Liver (tissue), 9 donors: ENCODE measurements around the gene MFRP. TPM values are rescaled to one million over a fixed set of nuclear protein-coding genes. Genes with fewer than 3 reads are reported as not detected.

Source experiments
- DNase-seq: peaks from one replicate; pipeline ENCODE4 v3.0.0-alpha.2; 2017; ENCODE audit warnings: low spot score
- H3K27ac ChIP-seq, 2 donors: one replicate each; pipeline ENCODE4 v1.7.0; 2013; ENCODE audit warnings: inconsistent platforms in 2 of 2, low read length in 2 of 2, control low read depth in 1 of 2, low read depth in 1 of 2, mild to moderate bottlenecking in 1 of 2
- H3K27me3 ChIP-seq, 4 donors: one replicate each; pipeline versions ENCODE4 v1.6.1 to v1.7.0; 2013; ENCODE audit warnings: low read length in 3 of 4, inconsistent platforms in 1 of 4, mild to moderate bottlenecking in 1 of 4, moderate library complexity in 1 of 4; ENCODE audit not compliant: control insufficient read depth in 4 of 4, insufficient read depth in 4 of 4
- H3K36me3 ChIP-seq, 4 donors: one replicate each; pipeline versions ENCODE4 v1.6.1 to v1.7.0; 2013; ENCODE audit warnings: low read length in 3 of 4, mild to moderate bottlenecking in 3 of 4, low read depth in 1 of 4, moderate library complexity in 1 of 4; ENCODE audit not compliant: control insufficient read depth in 4 of 4, insufficient read depth in 3 of 4
- H3K4me1 ChIP-seq, 4 donors: one replicate each; pipeline versions ENCODE4 v1.6.1 to v1.7.0; 2013; ENCODE audit warnings: low read length in 3 of 4, mild to moderate bottlenecking in 3 of 4, moderate library complexity in 1 of 4; ENCODE audit not compliant: control insufficient read depth in 4 of 4, insufficient read depth in 4 of 4
- H3K4me3 ChIP-seq, 3 donors: one replicate each; pipeline versions ENCODE4 v1.6.1 to v1.7.0; 2013; ENCODE audit warnings: low read length in 3 of 3, control low read depth in 1 of 3, low read depth in 1 of 3, mild to moderate bottlenecking in 1 of 3
- H3K9ac ChIP-seq, 2 donors: one replicate each; pipeline ENCODE4 v1.7.0; 2013; ENCODE audit warnings: low read length in 2 of 2, mild to moderate bottlenecking in 2 of 2, moderate library complexity in 2 of 2, control low read depth in 1 of 2, low read depth in 1 of 2
- H3K9me3 ChIP-seq, 4 donors: one replicate each; pipeline versions ENCODE4 v1.6.1 to v1.7.0; 2013; ENCODE audit warnings: low read length in 3 of 4; ENCODE audit not compliant: control insufficient read depth in 4 of 4
- ATF3 ChIP-seq: IDR thresholded peaks from 2 replicates; pipeline ENCODE4 v1.6.1; 2016; ENCODE audit warnings: antibody characterized with exemption
- CTCF ChIP-seq: fragments of 150-350 bp; IDR thresholded peaks from 2 replicates; pipeline ENCODE4 v1.5.1; 2017; ENCODE audit warnings: improper control_type of control experiment, low read depth, low read length; ENCODE audit not compliant: missing input control
- FOXA1 ChIP-seq: IDR thresholded peaks from 2 replicates; pipeline ENCODE4 v1.6.1; 2016; ENCODE audit warnings: antibody characterized with exemption
- FOXA2 ChIP-seq: IDR thresholded peaks from 2 replicates; pipeline ENCODE4 v1.6.1; 2016; ENCODE audit warnings: antibody characterized with exemption
- GABPA ChIP-seq, 2 donors: IDR thresholded peaks in 1 of 2; conservative IDR thresholded peaks in 1 of 2; 2 replicates each; pipeline ENCODE4 v1.6.1; 2016; ENCODE audit warnings: antibody characterized with exemption in 2 of 2, mild to moderate bottlenecking in 1 of 2, moderate library complexity in 1 of 2
- HNF4A ChIP-seq, 2 donors: conservative IDR thresholded peaks; 2 replicates each; pipeline ENCODE4 v1.6.1; 2016; ENCODE audit warnings: antibody characterized with exemption in 2 of 2, mild to moderate bottlenecking in 2 of 2
- JUND ChIP-seq, 2 donors: IDR thresholded peaks; 2 replicates each; pipeline ENCODE4 v1.6.1; 2016; ENCODE audit warnings: antibody characterized with exemption in 2 of 2
- MAX ChIP-seq: IDR thresholded peaks from 2 replicates; pipeline ENCODE4 v1.6.1; 2016; ENCODE audit warnings: antibody characterized with exemption
- NR2F2 ChIP-seq: IDR thresholded peaks from 2 replicates; pipeline ENCODE4 v1.6.1; 2016; ENCODE audit warnings: antibody characterized with exemption
- RAD21 ChIP-seq, 2 donors: IDR thresholded peaks; 2 replicates each; pipeline ENCODE4 v1.6.1; 2016; ENCODE audit warnings: antibody characterized with exemption in 2 of 2, mild to moderate bottlenecking in 2 of 2
- REST ChIP-seq: IDR thresholded peaks from 2 replicates; pipeline ENCODE4 v1.6.1; 2016; ENCODE audit warnings: antibody characterized with exemption, mild to moderate bottlenecking
- RXRA ChIP-seq, 2 donors: IDR thresholded peaks; 2 replicates each; pipeline ENCODE4 v1.6.1; 2017 to 2018; ENCODE audit warnings: antibody characterized with exemption in 2 of 2, mild to moderate bottlenecking in 1 of 2
- SP1 ChIP-seq: IDR thresholded peaks from 2 replicates; pipeline ENCODE4 v1.6.1; 2018; ENCODE audit warnings: antibody characterized with exemption, mild to moderate bottlenecking
- TAF1 ChIP-seq: conservative IDR thresholded peaks from 2 replicates; pipeline ENCODE4 v1.6.1; 2016; ENCODE audit warnings: antibody characterized with exemption, mild to moderate bottlenecking
- YY1 ChIP-seq: IDR thresholded peaks from 2 replicates; pipeline ENCODE4 v1.6.1; 2016; ENCODE audit warnings: antibody characterized with exemption, mild to moderate bottlenecking
- ZBTB33 ChIP-seq: IDR thresholded peaks from 2 replicates; pipeline ENCODE4 v1.6.1; 2016; ENCODE audit warnings: antibody characterized with exemption
- WGBS: extraction: QIAGEN DNeasy Blood & Tissue Kit; methylation state at CpG from one replicate; pipeline ENCODE4 v1.1.7; 2013; 5-methylcytosine and 5-hydroxymethylcytosine counted together
- polyA plus RNA-seq, 2 donors: library from polyadenylated mRNA; stranded (reverse) in 1 of 2; unstranded in 1 of 2; fragments of 200-250 nt in 1 of 2; fragments of >200 nt in 1 of 2; fragmentation: Nextera tagmentation in 1 of 2; extraction: Ambion mirVana in 1 of 2; gene quantifications; one replicate each; pipeline versions ENCODE4 v1.2.1 to v1.2.3, GENCODE V29; 2013 to 2015
- total RNA-seq, 2 donors: library from RNA; depleted of rRNA; stranded (reverse); fragments of >200 nt; gene quantifications; one replicate each; pipeline ENCODE4 v1.2.3, GENCODE V29; 2014
- donor health status: healthy.
- donor health status: healthy.
- donor health status: healthy.
- donor health status: healthy.
- donor health status: healthy.

The MFRP gene
- total and polyA plus RNA-seq, 4 donors: not detected

GRCh38 chr11:119332111-119332765, 14.3 kb downstream of the MFRP start:
- H3K4me1 ChIP-seq: peaks cover 6 to 21% (median 14%) of the 10 kb centered on the region in 4 donors
- no peaks in the 10 kb centered on the region for H3K9me3 ChIP-seq
- TF ChIP-seq SP1: no peak
- TF ChIP-seq HNF4A (conservative IDR thresholded peaks at IDR 0.05): no peak
- no peak for TF ChIP-seq RAD21 (IDR thresholded peaks at IDR 0.05)
- no peak for TF ChIP-seq FOXA1
- TF ChIP-seq REST: no peak
- no peak for TF ChIP-seq ATF3
- TF ChIP-seq GABPA (IDR thresholded peaks at IDR 0.05 in 1 of 2, conservative IDR thresholded peaks at IDR 0.05 in 1 of 2): no peak
- TF ChIP-seq JUND (IDR thresholded peaks at IDR 0.05): no peak
- TF ChIP-seq NR2F2: no peak
- no peak for TF ChIP-seq TAF1
- no peak for TF ChIP-seq RXRA (IDR thresholded peaks at IDR 0.05)
- TF ChIP-seq ZBTB33: no peak
- TF ChIP-seq MAX: no peak
- TF ChIP-seq FOXA2: no peak
- no peak for TF ChIP-seq YY1
- no peak for TF ChIP-seq CTCF
- 79% methylated on average over 4 of the region's 4 CpGs for WGBS
- no peak overlapping the region for H3K9ac ChIP-seq
- H3K27me3 ChIP-seq: no peaks in the 10 kb centered on the region
- no peaks in the 10 kb centered on the region for H3K36me3 ChIP-seq
- no peak for DNase-seq
- no peak overlapping the region for H3K4me3 ChIP-seq
- H3K27ac ChIP-seq: no peak overlapping the region
